Transverse colon (tissue), 4 donors: Measurements from ENCODE around the gene STK11IP. TPM values are rescaled to one million over a fixed set of nuclear protein-coding genes. Genes with fewer than 3 reads are reported as not detected.

Experiments
- DNase-seq: peaks from one replicate; pipeline ENCODE4 v3.0.0-alpha.2; 2019
- H3K27ac ChIP-seq, 4 donors: fragments of 200-600 bp; sonication (generic); 2 replicates each; pipeline ENCODE4 v1.5.1; 2016 to 2018; ENCODE audit warnings: inconsistent platforms in 4 of 4
- H3K27me3 ChIP-seq: fragments of 200-600 bp; sonication (generic); 2 replicates; pipeline ENCODE4 v1.5.1; 2017; ENCODE audit warnings: inconsistent platforms
- H3K36me3 ChIP-seq, 4 donors: fragments of 200-600 bp; sonication (generic); 2 replicates each; pipeline ENCODE4 v1.5.1; 2017 to 2019; ENCODE audit warnings: inconsistent platforms in 4 of 4
- H3K4me1 ChIP-seq, 4 donors: fragments of 200-600 bp; sonication (generic); 2 replicates each; pipeline ENCODE4 v1.5.1; 2017 to 2020; ENCODE audit warnings: inconsistent platforms in 4 of 4
- H3K4me3 ChIP-seq, 4 donors: fragments of 200-600 bp; sonication (generic); 1 replicate in 1 of 4; 2 replicates in 3 of 4; pipeline versions ENCODE4 v1.5.1 to v1.6.1; 2017 to 2019; ENCODE audit warnings: inconsistent platforms in 4 of 4
- H3K9me3 ChIP-seq, 2 donors: fragments of 200-600 bp; sonication (generic); 2 replicates each; pipeline ENCODE4 v1.5.1; 2017 to 2019; ENCODE audit warnings: inconsistent platforms in 2 of 2
- EP300 ChIP-seq: sonication (generic); formaldehyde crosslinking; IDR thresholded peaks from one replicate; pipeline ENCODE4 v1.6.1; 2017; ENCODE audit warnings: antibody characterized with exemption, low read depth
- POLR2A ChIP-seq: fragments of 450-650 bp; IDR thresholded peaks from one replicate; pipeline ENCODE4 v1.6.1; 2016; ENCODE audit warnings: antibody characterized with exemption, mild to moderate bottlenecking, moderate library complexity
- POLR2AphosphoS5 ChIP-seq, 3 donors: sonication (generic); formaldehyde crosslinking; IDR thresholded peaks; one replicate each; pipeline ENCODE4 v1.6.1; 2016; ENCODE audit warnings: antibody characterized with exemption in 3 of 3
- WGBS, 2 donors: methylation state at CpG; one replicate each; pipeline ENCODE4 v1.1.5; 2018; ENCODE audit warnings: low coverage in 1 of 2; 5-methylcytosine and 5-hydroxymethylcytosine counted together
- in situ Hi-C, 4 donors: fragments of 200-750 bp; cut with MboI; loops; one replicate each; pipeline versions ENCODE4 v1.15.0 to v1.15.1; 2017; ENCODE audit warnings: low sequenced_read_pairs in 3 of 4, low pct_ligation_motif_present in 1 of 4, low pct_unique_long_range_greater_than_20kb in 1 of 4
- intact Hi-C: fragments of 100-400 bp; cut with DNase I; formaldehyde crosslinking; loops from one replicate; pipeline ENCODE4 v1.15.1; 2023; ENCODE audit warnings: low total_unique reads
- total RNA-seq, 4 donors: library from RNA; depleted of rRNA; stranded (reverse); fragments of >200 nt; gene quantifications; one replicate each; pipeline ENCODE4 v1.1.0, GENCODE V29; 2016
- TF ChIP-seq, protein P1 (sequence below), 5 experiments: fragments of 200-600 bp in 3 of 5; fragments of 450-650 bp in 2 of 5; sonication (generic) in 3 of 5; IDR thresholded peaks; 1 replicate in 2 of 5; 2 replicates in 3 of 5; pipeline ENCODE4 v1.5.1; 2016 to 2017; ENCODE audit warnings: antibody characterized with exemption in 5 of 5, inconsistent platforms in 3 of 5, mild to moderate bottlenecking in 2 of 5, moderate library complexity in 1 of 5

Gene STK11IP
- total RNA-seq, 4 donors from 2014 or later = 16.2 to 117 (median 38.2) TPM

DNA sequence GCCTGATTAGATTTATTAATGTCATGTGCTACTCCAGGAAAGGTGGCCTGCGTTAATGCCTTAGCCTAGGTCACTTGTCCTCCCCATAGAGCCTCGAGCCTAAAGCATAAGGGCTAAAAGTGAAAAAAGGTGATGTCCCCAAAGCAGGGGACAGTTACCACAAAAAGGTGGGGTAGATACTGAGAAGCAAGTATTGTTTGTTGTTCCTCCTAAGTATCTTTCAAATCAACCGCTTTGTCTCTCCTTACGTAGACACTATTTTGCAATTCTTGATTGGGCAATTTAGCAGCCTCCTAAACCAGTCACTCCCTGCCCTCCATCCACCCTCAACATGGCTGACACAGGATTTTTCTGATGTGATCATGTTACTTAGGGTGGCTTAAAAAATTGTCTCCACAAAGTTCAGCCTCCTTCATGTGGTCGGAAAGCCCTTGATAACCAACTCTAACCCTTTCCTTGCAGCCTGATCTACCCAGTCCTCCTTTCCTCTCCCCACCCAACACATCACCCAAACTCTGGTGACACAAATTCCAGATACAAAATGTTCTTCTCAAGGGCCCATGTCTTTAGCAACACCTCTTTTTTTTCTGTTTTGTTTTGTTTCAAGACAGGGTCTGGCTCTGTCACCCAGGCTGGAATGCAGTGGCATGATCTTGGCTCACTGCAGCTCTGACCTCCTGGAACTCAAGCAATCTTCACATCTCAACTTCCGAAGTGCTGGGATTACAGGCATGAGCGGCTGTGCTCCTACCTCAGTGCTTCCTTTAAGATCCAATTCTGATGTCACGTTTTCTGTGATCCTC is 18.6 kb upstream of the STK11IP start:
- H3K27ac ChIP-seq = no peak overlapping the region
- intact Hi-C loops = no loop called here
- H3K27me3 ChIP-seq = peaks cover 10% of the 10 kb centered on the region
- no peaks in the 10 kb centered on the region for H3K36me3 ChIP-seq
- 81 to 85% methylated on average over 8 of the region's 8 CpGs for WGBS, 2 donors
- TF ChIP-seq POLR2A (no peak), POLR2AphosphoS5 (IDR thresholded peaks at IDR 0.05) (no peak), EP300 (no peak)
- TF ChIP-seq, protein P1, sequence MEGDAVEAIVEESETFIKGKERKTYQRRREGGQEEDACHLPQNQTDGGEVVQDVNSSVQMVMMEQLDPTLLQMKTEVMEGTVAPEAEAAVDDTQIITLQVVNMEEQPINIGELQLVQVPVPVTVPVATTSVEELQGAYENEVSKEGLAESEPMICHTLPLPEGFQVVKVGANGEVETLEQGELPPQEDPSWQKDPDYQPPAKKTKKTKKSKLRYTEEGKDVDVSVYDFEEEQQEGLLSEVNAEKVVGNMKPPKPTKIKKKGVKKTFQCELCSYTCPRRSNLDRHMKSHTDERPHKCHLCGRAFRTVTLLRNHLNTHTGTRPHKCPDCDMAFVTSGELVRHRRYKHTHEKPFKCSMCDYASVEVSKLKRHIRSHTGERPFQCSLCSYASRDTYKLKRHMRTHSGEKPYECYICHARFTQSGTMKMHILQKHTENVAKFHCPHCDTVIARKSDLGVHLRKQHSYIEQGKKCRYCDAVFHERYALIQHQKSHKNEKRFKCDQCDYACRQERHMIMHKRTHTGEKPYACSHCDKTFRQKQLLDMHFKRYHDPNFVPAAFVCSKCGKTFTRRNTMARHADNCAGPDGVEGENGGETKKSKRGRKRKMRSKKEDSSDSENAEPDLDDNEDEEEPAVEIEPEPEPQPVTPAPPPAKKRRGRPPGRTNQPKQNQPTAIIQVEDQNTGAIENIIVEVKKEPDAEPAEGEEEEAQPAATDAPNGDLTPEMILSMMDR (IDR thresholded peaks at IDR 0.05) = no peak
- no peaks in the 10 kb centered on the region for H3K4me1 ChIP-seq
- no peak for DNase-seq
- in situ Hi-C loops = no loop called here
- no peak overlapping the region for H3K4me3 ChIP-seq
- no peaks in the 10 kb centered on the region for H3K9me3 ChIP-seq

DNA sequence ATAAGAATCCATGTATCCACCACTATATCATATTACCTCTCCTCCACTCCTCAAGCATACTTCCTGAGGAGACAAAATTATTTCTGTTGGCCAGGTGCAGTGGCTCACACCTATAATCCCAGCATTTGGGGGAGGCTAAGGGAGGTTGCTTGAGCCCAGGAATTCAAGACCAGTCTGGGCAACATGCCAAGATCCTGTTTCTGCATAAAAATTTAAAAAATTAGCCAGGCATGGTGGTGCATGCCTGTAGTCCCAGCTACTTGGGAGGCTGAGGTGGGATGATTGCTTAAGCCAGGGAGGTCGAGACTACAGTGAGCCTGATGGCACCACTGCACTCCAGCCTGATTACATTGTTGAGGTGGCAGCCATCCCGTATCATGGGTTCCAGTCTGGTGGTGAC is 16.3 kb upstream of the STK11IP start:
- Histone ChIP-seq H3K4me1 (no peaks in the 10 kb centered on the region), H3K4me3 (no peak overlapping the region), H3K36me3 (no peaks in the 10 kb centered on the region), H3K27me3 (peaks cover 14% of the 10 kb centered on the region), H3K9me3 (no peaks in the 10 kb centered on the region), H3K27ac (no peak overlapping the region)
- in situ Hi-C loops = no loop called here
- 64% methylated on average over 2 of the region's 2 CpGs; no CpG with 5 or more reads in 1 of the 2 donors for WGBS, 2 donors
- no peak for DNase-seq
- intact Hi-C loops = no loop called here
- TF ChIP-seq POLR2A = no peak
- TF ChIP-seq, protein P1 (IDR thresholded peaks at IDR 0.05) = no peak
- no peak for TF ChIP-seq POLR2AphosphoS5 (IDR thresholded peaks at IDR 0.05)
- TF ChIP-seq EP300 = no peak

DNA sequence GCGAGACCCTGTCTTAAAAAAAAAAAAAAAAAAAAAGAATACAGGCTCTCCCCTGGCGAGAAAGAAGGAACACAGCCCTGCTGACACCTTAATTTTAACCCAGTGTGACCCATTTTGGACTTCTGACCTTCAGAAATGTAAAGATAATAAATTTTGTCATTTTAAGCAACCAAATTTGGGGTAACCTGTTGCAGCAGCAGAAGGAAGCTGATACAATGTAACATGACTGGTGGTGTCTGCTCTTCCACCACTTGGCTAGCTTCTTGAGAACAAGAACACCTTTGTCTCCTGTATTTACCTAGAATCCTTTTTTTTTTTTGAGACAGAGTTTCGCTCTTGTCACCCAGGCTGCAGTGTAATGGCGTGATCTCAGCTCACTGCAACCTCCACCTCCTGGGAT is 6.6 kb upstream of the STK11IP start:
- Histone ChIP-seq H3K27ac (no peak overlapping the region), H3K36me3 (no peaks in the 10 kb centered on the region), H3K4me1 (no peaks in the 10 kb centered on the region), H3K9me3 (no peaks in the 10 kb centered on the region), H3K4me3 (no peak overlapping the region), H3K27me3 (peaks cover 4% of the 10 kb centered on the region)
- WGBS, 2 donors = 51 to 75% methylated on average over 2 to 4 of the region's 4 CpGs
- in situ Hi-C loops = no loop called here
- TF ChIP-seq POLR2A = no peak
- TF ChIP-seq POLR2AphosphoS5 (IDR thresholded peaks at IDR 0.05) = no peak
- TF ChIP-seq EP300 = no peak
- TF ChIP-seq, protein P1 (IDR thresholded peaks at IDR 0.05) = no peak
- intact Hi-C loops = no loop called here
- DNase-seq = no peak

DNA sequence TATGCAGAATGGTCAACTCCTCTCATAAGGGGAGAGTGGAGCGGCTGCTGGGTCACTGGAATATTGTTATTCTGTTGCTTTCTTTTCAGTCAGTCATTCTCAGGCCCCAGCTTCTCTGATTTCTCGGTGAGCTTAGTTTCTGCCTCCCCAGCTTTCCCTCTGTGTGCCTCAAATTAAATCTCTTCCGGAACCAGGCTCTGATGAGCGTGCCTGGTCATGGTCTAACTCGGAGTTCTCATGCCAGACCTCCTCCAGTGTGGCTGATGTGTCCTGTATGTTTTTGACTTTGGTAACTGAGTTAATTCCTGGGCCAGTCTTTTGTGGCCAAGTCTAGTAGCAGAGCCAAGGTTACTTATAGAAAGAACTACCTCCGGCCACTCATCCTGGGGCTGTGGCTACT is 4.9 kb upstream of the STK11IP start:
- intact Hi-C loops (no loop called here), in situ Hi-C loops (no loop called here)
- Histone ChIP-seq H3K4me3 (no peak overlapping the region), H3K36me3 (no peaks in the 10 kb centered on the region), H3K4me1 (peaks cover 0 to 6% (median 5%) of the 10 kb centered on the region in 4 donors), H3K27me3 (no peaks in the 10 kb centered on the region), H3K9me3 (no peaks in the 10 kb centered on the region), H3K27ac (no peak overlapping the region)
- no peak for TF ChIP-seq POLR2A
- no peak for TF ChIP-seq EP300
- TF ChIP-seq POLR2AphosphoS5 (IDR thresholded peaks at IDR 0.05) = no peak
- TF ChIP-seq, protein P1 (IDR thresholded peaks at IDR 0.05) = no peak
- no peak for DNase-seq
- WGBS, 2 donors = 77 to 84% methylated on average over 3 to 6 of the region's 6 CpGs
